CD4-positive, alpha-beta T cell treated with Interleukin-17A for 4 hours (primary cell): ENCODE measurements around the gene SYNE4.
"Not testable (repeated sequence)": the region's sequence is repeated elsewhere in the genome, so short reads cannot be mapped to it uniquely, and the experiment has no call there.

ENCODE experiments used
- DNase-seq: peaks from one replicate; pipeline ENCODE4 v3.0.0-alpha.2; 2020; ENCODE audit warnings: mixed read lengths

Gene SYNE4

DNA sequence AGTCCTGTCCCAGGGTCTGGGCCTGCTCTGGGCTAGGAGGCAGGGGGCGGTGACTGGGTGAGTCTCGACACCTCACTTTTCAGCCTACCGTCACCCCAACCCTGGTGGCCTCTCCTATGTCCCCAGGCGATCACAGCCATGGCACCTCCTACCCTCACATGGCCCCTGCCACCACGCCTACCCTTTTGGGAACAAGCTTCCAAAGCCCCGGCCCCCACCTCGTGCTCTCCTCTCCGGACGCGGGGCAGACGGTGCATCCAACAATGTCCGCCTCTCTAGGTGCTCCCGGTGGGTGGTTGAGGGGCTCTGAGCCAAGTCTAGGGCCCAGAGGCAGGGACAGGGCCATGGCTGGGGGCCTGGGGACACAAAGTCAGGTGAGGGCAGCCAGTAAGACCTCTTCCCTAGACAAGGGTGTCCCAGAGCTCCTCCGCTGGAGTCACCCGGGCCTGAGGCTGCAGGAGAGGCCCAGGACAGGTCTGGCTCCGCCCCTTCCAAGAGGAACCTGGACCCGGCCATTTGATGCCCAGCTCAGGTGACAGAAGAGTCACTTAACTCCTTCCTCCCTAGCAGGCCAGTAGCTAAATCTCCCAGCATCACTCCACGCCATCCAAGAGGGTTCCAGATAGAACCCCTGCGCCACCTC, at the start of gene SYNE4:
TSS of gene SYNE4 (minus strand) at position 478 of the 643 bp plus-strand sequence. CDS start at position 346, 132 bp downstream.
- DNase-seq, result no peak

GRCh38 chr19:36054733-36055686, 46.4 kb upstream of the SYNE4 start, which contains the start of gene WDR62:
TSS of gene WDR62 (plus strand) at chr19:36054897. CDS start at chr19:36054972, 75 bp downstream.
- peak; percentile 95 for DNase-seq

GRCh38 chr19:36054119-36054732, 45.6 kb upstream of the SYNE4 start, which contains the start of gene THAP8:
TSS of gene THAP8 (minus strand) at chr19:36054285. CDS start at chr19:36054217, 68 bp downstream.
- peak; percentile 100 for DNase-seq

DNA sequence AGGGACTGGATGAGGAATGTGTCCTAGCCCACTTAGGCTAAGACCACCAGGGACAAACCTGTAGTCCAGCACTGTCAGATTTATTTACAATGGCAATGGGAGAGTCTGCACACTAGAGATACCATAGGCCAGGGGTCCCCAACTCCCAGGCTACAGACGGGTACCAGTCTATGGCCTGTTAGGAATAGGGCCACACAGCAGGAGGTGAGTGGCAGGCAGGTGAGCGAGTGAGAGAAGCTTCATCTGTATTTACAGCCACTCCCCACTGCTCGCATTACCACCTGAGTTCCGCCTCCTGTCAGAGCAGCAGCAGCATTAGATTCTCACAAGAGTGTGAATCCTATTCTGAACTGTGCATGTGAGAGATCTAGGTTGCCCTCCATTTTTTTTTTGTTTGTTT, 43.0 kb upstream of the SYNE4 start:
- no peak for DNase-seq

DNA sequence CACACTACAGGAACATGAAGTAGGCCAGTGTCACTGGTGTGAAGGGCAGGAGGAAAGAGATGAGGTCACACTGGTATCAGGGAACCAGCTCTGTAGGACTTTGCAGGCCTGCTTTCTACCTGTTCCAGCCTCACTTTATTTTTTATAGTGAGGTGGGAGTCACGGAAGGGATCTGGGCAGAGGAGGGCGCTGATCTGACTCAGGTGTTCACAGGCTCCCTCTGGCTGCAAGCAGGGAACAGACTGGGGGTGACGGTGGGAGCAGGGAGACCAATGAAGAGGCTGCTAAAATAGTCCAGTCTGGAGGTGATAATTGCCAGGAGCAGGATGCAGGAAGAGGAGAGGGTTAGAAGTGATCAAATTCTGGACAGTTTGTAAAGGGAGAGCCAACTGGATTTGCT, 42.6 kb upstream of the SYNE4 start:
- DNase-seq, result no peak

- DNase-seq, result no peak
These were observed 40.6 kb upstream of the SYNE4 start for GRCh38 chr19:36049080-36049698.

DNA sequence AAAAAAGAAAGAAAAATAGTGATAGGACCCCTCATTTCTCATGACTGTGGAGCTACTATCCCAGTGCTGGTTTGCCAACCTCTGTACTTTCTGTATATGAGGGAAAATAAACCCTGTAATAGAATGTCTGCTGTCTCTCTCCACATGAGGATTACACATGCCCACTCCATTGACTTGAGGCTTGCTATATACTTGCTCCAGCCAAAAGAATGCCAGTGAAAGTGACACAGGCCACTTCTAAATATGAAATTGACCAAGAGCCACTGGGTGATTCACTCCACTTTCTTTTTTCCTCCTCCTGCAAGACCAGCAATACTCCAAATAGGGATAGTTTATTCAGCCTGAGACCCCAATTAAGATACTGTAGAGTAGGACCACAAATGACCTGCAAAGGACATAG, 39.2 kb upstream of the SYNE4 start:
- DNase-seq, result no peak

- DNase-seq, result no peak
These were observed 37.9 kb upstream of the SYNE4 start for GRCh38 chr19:36046443-36047050.

GRCh38 chr19:36043952-36044351, 35.3 kb upstream of the SYNE4 start:
- no peak for DNase-seq

DNA sequence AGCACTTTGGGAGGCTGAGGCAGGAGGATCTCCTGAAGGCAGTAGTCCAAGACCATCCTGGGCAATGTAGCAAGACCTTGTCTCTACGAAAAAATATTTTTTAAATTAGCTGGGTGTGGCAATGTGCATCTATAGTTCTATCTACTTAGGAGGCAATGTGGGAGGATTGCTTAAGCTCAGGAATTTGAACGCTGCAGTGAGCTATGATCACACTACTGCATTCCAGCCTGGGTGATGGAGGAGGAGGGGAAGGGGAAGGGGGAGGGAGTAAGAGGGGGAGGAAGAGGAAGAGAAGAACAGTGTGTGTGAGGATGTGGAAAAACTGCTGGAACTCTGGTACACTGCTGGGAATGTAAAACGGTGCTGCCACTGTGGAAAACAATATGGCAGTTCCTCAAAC, 33.2 kb upstream of the SYNE4 start:
- DNase-seq, result no peak

DNA sequence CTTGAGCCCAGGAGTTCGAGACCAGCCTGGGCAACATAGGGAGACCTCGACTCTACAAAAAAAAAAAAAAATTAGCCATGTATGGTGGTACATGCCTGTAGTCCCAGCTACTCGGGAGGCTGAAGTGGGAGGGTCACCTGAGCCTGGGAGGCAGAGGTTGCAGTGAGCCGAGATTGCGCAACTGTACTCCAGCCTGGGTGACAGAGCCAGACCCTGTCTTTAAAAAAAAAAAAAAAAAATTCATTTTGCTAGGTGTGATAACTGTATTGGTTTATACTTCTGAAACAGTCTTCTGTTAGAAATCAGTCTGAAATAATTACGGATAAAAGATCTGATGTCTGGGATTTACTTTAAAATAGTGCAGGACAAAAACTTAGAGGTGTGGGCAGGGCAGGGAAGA, 32.5 kb upstream of the SYNE4 start:
- not testable (repeated sequence) for DNase-seq

- no peak for DNase-seq
These were observed 31.9 kb upstream of the SYNE4 start for GRCh38 chr19:36040495-36040894.

DNA sequence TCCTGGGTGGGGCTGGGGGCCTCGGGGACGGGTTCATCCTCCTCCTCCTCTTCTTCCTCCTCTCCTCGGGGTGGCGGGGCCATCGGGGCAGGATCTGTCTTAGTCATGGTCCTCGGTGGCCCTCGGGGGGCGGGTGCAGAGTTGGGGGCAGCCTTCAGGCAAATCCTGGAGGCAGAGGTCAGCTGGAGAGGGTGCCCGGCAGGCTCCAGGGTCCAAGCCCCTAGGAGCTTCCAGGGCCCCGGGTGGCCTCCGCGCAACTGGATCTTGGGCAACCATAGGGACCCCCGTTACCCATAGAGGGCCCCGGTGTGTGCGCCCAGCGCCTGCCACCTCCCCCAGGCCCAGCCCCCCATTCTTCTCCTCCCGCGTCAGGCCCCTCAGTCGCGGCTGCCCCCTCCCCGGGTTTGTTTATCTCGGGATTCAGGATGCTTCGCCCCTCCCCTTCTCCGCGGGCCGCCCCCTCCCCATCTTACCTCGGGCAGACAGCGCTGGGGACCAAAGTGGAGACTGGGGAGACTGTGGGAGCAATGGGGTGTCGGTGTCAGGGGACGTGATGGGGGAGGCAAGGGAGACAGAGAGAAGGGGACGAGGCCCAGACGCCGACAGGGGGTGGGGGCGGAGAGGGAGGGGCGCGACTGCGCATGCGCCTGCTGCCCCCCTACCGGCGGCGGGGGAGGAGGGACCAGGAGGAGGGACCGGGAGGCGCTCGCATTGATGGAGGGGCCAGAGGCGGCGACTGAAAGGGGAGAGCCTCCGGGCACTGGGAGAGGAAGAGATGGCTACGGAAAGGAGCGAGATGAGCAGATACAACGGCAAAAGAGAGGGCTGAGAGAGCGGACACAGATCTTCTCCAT, 23.9 kb upstream of the SYNE4 start, which contains the start of gene CLIP3:
TSS of gene CLIP3 (minus strand) at position 623 of the 854 bp plus-strand sequence. CDS start at position 107, 516 bp downstream.
- peak; percentile 57 for DNase-seq

- no peak for DNase-seq
These were observed 22.7 kb upstream of the SYNE4 start for GRCh38 chr19:36031308-36031707.

GRCh38 chr19:36030264-36031148, 21.9 kb upstream of the SYNE4 start:
- no peak for DNase-seq

- DNase-seq, result no peak
These were observed 19.9 kb upstream of the SYNE4 start for GRCh38 chr19:36028313-36029041.

- DNase-seq, result no peak
These were observed 19.1 kb upstream of the SYNE4 start for GRCh38 chr19:36027696-36028095.

DNA sequence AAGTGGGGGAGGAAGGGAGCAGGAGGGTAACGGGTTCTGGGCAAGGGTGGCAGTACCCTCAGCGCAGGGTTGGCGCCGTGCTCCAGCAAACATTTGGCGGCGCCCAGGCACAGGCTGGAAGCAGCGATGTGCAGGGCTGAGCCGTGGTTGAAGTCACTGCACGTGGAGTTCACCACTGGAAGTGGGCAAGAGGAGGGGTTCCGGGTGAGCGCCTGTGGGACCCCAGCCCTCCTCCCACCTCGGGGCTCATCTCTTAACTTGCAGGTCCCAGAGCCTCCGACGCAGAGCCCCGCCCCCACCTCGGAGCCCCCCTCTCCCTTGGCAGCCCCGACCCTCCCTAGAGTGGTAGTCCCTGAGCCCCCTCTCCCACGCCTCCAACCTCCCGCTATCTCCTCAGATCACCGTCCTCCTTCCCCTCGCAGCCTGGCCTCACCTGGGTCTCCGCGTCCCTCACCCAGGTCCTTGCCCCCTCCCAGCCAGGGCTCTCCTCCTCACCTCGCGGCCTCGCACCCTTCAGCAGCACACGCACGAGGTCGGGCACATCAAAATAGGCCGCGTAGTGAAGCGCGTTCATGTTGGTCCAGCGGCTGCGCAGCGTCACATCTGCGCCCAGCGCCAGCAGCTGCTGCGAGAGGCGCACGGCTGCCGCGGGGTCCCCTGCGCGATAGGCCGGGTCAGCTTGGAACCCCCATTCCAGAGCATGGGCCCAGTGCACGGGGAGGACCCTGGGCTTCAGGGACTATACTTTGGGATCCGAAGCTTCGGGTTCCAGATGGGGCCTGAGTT, 17.7 kb upstream of the SYNE4 start:
- DNase-seq, result no peak

DNA sequence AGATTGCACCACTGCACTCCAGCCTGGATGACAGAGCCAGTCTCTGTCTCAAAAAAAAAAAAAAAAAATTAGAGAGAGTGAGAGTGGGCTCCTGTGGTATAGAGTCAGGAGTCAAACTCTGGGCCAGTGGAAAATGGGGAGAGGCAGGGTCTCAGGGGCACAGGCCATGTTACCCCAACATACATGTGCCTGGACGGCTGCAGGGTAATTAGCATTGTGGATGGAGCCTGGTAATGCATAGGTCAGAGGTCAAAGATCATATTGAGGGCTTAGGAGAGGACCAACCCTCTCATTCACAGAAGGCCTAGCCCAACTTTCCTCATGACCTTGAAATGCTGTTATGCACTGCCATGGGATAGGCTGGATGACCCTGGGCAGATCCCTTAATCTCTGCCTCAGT, 16.9 kb upstream of the SYNE4 start:
- DNase-seq, result no peak
